DMS153 (cell line): ENCODE measurements around the gene LAMTOR1.

Source experiments
- DNase-seq: peaks from one replicate; lab custom pipeline; 2025; lab: John Stamatoyannopoulos, UW

The LAMTOR1 gene

DNA sequence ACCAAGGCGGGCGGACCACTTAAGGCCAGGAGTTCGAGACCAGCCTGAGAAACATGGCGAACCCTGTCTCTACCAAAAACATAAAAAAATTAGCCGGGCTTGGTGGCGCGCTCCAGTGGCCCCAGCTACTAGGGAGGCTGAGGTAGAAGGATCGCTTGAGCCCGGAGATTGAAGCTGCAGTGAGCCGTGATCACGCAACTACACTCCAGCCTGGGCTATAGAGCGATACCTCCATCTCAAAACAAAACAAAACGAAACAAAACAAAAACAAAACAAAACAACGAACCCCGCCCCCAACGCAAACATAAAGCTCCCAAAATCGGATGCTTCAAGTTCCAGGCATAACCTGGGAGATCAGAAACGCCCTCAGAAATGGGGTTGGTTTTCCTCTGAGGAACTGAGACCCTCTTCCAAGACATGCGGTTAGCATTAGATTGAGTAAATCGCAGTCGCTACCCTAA lies 21.9 kb downstream of the LAMTOR1 start:
- DNase-seq, result no peak

GRCh38 chr11:72080326-72081183 lies 22.5 kb downstream of the LAMTOR1 start, which contains the start of the genes LRRC51 and NUMA1:
LRRC51 (plus strand) TSS chr11:72080850; CDS start chr11:72089084, 8,234 bp downstream.
NUMA1 (minus strand) TSS chr11:72080542; CDS start chr11:72035943, 44,599 bp downstream.
- peak; percentile 100 for DNase-seq

- no peak for DNase-seq
These were observed 23.2 kb downstream of the LAMTOR1 start for GRCh38 chr11:72079819-72080325.

GRCh38 chr11:72078477-72078876 lies 24.6 kb downstream of the LAMTOR1 start:
- no peak for DNase-seq

- DNase-seq, result no peak
These were observed 27.3 kb downstream of the LAMTOR1 start for GRCh38 chr11:72075756-72076155.

GRCh38 chr11:72075109-72075508 lies 28.0 kb downstream of the LAMTOR1 start:
- no peak for DNase-seq

DNA sequence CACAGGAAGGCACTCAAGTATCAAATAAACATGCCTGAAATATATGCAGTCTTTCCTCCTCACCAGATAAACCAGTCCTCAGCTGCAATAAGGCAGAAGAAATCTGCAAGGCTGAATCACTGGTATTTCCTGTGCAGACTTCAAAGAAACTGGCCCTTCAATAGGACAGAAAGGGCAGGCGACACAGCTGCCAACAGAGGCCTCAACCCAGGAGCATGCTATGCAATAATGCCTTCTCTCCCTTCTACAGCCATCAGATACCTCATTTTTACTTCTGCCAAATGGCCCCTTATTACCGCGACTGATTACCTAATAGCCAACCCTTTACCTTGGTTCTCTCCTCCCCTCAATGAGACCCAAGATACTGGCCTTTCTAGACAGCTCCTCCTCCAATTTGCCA lies 30.7 kb downstream of the LAMTOR1 start:
- no peak for DNase-seq

DNA sequence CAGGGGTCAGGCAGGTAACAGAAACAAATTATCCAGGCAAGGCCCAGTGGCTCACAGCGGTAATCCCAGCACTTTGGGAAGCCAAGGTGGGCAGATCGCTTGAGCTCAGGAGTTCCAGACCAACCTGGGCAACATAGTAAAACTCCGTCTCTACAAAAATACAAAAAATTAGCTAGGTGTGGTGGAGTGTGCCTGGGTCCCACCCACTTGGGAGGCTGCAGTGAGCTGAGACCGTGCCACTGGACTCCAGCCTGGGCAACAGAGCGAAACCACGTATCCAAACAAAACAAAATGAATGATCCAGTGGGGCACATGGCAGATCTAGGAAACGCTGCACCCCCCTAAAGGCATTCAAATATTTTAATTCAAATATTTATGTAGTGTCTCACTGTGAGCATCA lies 32.6 kb downstream of the LAMTOR1 start:
- DNase-seq, result no peak

- no peak for DNase-seq
These were observed 33.3 kb downstream of the LAMTOR1 start for GRCh38 chr11:72069787-72070251.

GRCh38 chr11:72069200-72069599 lies 33.9 kb downstream of the LAMTOR1 start:
- no peak for DNase-seq

- DNase-seq, result no peak
These were observed 35.4 kb downstream of the LAMTOR1 start for GRCh38 chr11:72067676-72068075.

GRCh38 chr11:72067266-72067665 lies 35.8 kb downstream of the LAMTOR1 start:
- no peak for DNase-seq

GRCh38 chr11:72066855-72067254 lies 36.2 kb downstream of the LAMTOR1 start:
- DNase-seq, result no peak

DNA sequence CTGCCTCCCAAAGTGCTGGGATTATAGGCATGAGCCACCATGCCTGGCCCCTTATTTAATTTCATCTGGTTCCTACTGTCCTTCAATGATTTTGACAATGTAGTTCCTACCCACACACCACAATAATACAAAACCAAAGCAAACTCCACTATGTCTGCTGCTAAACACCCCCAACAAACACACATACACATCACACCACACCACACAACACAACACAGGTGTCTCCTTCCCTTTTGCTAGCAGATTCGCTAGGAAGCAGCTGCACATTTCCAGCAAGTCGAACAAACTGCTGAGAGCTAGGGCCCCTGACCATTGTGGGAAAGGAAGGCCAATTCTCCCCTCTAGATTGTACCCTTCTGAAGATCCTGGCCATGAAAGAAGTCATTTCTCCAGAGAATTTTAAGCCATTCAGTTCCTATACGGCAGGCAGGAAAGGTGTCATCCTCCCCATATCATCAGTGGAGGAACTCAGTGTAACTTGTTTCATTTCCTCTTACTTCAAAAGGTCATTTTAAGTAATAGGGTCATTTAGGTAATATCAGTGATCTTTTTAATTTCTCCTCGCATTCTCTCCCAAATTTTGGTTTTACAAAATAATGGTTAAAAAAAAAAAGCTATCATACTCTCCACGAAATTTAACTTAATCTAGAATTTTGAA lies 41.2 kb downstream of the LAMTOR1 start:
- no peak for DNase-seq

DNA sequence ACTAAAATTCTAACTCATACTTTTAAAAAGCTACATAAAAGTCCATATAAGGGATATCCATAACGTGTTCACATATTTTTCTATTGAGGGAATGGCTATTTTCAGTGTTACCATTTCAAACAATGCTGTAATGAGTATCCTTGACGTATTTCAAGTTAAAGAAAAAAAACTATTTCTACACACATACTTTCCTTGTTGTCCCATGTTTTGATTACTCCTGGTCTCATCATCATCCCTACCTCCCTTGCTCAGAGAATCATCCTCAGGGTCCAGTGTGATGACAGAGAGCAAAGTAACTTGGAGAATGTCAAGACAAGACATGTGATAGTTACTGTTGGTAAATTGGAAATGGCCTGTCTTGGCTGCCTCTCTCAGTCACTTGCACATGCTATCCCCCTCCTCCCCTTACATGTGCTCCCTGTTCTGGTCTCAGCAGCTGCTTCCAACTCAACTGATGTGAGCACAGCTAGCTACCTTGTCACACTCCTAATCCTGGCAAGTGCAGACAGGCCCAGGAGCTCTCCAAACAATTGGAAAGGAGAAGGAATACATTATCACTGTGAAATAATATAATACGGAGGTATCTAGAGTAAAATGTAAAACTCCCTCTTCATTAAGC lies 44.6 kb downstream of the LAMTOR1 start:
- DNase-seq, result peak; percentile 23

DNA sequence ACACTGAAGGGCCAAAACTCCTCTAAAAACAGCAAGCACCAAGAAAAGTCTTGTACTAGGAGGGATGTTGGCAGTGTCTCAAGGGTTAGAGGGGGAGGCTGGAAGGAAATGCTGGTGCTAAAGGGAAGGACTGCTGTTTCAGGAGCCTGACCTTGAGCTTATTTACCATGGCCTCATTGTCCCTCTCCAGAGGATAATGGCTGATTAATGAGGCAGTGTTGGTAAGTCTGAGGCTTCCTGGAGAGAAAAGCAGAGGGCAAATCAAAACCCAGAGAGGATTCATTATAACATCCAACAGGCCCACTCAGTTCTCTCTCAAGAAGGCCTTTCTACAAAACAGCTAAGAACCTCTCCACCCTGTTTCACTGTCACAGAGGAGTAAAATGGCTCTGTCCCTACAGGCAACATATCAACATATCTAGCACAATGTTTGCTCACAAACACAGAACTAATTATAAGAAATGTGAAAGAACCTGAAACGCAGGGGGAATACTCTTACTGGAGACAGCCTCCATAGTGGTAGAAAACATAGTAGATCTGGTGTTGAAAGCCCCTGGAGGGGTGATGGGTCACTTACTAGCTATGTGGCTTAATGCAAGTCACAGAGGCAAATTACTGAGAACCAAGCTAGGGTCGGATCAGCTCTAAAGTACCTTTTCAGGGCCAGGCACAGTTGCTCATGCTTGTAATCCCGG lies 54.2 kb downstream of the LAMTOR1 start:
- DNase-seq, result no peak
